GM18507 (cell line): ENCODE data around the gene ZNF76.
A peak's percentile ranks its signal among the peaks of the same experiment; 100 is the strongest.

Source experiments
- DNase-seq: peaks from one replicate; pipeline ENCODE4 v3.0.0; 2011; ENCODE audit warnings: low read depth; ENCODE audit not compliant: insufficient read length; ENCODE audit errors: extremely low spot score
- FAIRE-seq: peaks from 2 replicates; lab custom pipeline; 2011; peaks lifted over from hg19 to GRCh38; lab: Jason Lieb, UNC

The ZNF76 gene

DNA sequence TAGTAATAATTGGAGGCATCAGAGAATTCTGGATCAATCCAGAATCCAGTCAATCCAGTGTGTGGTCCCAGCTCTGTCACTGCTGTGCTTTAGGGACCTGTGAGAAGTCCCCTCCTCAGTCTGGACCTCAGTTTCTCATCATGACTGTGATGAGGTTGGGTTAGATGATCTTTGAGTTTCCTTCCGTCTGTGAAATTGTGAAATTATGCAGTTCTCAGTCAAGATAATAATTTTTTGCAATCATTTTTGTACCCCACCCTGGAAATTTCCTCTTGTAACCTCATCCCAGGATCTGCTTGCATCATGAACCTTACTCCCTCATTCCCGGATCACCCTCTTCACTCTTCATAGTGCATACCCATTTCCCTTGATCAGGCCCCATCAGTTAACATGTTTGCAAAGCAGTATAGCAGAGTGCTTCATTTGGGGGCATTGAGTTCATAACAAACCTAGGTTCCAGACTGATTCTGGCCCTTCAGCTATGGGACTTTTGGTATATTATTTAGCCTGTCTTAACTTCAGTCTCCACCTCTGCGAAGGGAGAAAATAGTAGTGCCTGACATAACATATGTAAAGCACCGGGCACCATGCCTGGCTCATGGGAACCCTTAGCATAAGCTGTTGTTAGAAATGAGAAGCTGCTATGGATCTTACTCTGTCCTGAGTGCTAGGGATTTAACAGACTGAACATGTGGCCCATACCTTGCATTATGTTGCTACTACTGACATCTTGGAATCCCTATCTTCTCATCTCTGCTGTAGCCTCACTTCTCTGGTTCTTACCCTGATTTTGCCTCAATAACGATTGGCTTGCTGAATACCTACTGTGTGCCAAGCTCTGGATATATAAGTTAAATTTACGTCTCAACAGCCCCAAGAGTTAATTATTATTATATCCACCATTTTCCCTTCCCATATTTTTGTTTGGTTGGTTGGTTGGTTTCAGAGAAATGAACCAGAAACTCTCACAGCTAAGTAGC, 1.3 kb downstream of the ZNF76 start:
- FAIRE-seq (no peak), DNase-seq (no peak)

GRCh38 chr6:35262596-35262995, 3.1 kb downstream of the ZNF76 start:
- FAIRE-seq (no peak), DNase-seq (no peak)

DNA sequence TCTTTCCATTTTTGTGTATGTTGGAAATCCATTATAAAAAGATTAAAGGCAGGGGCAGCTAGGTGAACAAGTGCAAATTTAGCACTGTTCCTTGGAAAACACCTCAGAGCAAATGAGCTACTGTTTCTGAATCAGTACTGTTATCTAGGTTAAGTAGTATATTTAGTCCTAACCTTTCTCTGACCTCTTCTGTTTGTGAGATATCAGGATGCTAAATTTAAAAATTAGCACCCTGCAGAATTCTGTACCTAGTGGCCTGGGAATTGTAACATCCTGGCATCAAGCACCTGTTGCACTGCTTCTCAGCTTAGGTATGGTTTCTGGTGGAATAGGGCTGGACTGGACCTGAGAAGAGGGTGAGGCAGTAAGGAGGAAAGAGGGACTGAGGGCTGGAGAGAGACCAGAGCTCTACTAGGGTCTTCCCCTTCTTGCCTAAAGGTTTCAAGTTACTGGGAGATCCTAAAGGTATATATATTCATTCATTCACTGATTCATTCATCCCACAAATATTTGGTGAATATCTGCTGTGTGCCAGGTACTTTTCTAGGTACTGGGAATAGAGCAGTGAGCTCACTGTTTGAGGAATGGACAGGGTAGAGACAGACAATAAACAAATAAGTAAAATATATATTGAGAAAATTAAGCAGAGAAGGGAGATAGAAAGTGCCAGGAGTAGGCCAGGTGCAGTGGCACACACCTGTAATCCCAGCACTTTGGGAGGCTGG, 5.2 kb downstream of the ZNF76 start:
- no peak for FAIRE-seq
- DNase-seq, result no peak

GRCh38 chr6:35265523-35265922, 6.0 kb downstream of the ZNF76 start:
- no peak for FAIRE-seq
- DNase-seq, result no peak

GRCh38 chr6:35267446-35267845, 7.9 kb downstream of the ZNF76 start:
- FAIRE-seq, result no peak

DNA sequence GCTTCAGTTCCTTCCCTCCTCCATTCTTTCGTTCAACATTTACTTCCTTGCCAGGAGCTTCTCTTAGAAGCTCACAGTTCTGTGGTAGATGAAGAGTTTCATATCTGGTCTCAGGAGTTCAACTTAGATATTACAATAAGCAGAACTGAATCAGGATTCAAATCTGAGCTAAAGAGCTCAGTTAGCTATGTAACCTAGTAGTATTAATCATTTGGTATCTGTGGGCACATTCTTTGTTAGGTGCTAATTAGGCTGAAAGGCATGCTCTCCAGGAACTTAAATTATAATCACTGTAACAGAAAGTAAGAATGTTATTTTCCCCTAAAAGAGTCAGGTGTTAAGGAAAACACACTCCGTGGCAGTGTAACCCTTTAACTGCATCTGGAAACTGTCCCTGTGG, 8.4 kb downstream of the ZNF76 start:
- FAIRE-seq, result no peak
- DNase-seq, result no peak

More at GRCh38 chr6:35267446-35267845, 7.9 kb downstream of the ZNF76 start:
- DNase-seq, result no peak

DNA sequence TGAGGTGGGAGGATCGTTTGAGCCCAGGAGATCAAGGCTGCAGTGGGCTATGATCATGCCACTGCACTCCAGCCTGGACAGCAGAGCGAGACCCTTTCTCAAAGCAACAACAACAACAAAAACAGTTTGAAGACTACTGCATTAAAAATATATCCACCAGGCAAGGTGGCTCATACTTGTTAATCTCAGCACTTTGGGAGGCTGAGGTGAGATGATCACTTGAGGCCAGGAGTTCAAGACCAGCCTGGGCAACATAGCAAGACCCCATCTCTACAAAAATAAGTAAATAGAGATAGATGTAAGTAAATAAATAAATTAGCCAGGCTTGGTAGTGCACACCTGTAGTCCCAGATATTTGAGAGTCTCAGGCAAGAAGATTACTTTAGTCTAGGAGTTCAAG, 12.5 kb downstream of the ZNF76 start:
- no peak for DNase-seq

DNA sequence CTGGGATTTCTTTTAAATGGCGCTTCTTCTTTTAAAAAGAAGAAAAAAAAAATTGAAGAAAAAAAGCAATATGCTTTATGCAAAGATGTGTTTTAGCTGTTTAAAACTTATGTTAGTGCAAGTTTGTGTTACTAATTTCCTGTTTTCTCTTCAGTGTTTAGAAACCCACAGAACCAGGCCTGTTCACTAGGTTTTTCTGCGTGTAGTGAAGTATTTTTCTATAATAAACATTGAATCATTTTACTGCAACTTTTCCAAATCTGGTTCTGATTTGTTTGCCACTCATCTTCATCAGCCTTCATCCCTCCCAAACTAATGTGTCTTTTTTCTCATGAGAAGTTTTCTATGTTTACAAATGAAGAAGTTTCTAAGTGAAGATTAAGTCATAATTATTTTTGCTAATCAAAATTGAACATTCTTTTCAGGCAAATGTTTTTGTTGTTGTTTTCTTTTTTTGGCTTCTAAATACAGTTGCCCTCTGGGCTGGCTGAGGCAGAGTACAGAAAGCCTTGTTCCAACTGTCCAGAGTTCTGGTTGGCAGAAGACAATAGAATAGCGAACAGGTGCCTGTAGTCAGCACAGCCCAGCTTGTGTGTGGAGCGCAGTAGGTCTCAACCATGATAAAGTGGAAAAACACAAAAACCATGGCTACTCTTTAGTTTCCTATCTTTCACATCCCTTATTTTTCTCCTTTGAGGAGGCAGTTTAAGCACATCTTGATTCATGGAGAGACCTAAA, 14.5 kb downstream of the ZNF76 start:
- DNase-seq (no peak), FAIRE-seq (no peak)

More for the DNA sequence above, 12.5 kb downstream of the ZNF76 start:
- no peak for FAIRE-seq

- no peak for DNase-seq
- no peak for FAIRE-seq
These were observed 16.3 kb downstream of the ZNF76 start for GRCh38 chr6:35275744-35276260.

DNA sequence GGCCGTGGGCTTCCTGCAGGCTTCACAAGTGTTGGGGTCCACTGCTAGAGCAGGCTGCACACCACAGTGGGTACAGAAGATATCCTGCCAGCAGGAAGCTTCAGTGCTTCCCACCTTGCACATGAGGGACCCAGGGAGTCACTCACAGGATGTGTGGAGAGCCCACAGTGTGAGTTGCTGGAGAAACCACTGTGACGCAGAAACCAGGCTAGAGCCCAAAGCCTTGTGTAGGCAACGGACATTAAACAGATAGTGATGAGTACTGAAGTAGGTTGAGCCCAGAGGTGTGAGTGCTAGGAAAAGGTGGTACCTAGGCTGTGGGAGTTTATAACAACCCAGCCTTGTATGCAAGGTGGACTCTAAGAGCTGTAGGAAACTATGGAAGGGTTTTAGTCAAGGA, 19.2 kb downstream of the ZNF76 start:
- DNase-seq (no peak), FAIRE-seq (no peak)

DNA sequence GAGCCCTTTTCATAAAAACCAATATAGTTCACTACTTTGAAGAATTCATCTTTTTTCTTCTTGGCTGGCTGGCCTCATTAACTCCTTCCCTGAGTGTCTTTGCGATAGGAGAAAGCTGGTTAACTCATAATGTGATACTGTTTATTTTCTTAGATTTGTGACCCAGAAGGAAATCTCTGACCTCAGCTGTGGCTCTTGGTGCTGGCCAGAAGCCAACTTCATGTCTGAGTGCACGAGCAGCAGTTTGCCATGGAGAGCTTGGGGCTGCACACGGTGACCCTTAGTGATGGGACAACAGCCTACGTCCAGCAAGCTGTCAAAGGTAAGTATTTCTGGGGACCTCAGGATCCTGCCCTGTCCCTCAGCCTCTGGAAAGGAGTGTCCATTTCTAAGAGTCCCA, 21.4 kb downstream of the ZNF76 start:
- no peak for FAIRE-seq
- DNase-seq, result no peak

- no peak for DNase-seq
- FAIRE-seq, result no peak
These were observed 22.9 kb downstream of the ZNF76 start for GRCh38 chr6:35282472-35282871.

GRCh38 chr6:35283361-35283760, 23.8 kb downstream of the ZNF76 start:
- DNase-seq, result no peak
- FAIRE-seq, result no peak

DNA sequence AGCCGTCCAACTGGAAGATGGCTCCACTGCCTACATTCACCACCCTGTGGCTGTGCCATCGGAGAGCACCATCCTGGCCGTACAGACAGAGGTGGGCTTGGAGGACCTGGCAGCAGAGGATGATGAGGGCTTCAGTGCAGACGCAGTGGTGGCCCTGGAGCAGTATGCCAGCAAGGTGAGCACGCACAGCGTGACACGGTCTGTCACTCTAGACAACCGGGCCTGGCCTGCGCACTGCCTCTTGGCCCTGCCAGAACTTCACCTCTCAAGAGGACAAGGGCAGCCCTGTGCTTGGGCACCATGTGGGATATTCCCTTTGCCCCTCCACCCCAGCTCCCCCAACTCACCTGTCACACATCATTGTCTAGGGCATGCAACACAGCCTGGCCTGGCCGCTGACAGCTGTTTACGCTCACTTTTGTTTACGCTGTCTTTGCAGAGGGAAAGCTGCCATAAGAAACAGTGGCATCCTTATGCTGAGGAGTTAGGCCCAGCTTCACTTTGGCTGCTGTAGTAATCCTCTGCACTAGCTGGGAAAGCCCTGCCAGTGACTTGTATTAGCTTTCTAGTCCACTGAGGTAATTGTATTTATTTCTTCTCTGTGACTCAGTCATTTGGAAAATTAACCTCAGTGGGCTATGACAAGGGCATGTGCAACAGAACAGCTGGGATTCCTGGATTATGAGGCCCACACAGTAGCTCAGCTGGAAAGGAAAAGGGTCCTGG, 28.3 kb downstream of the ZNF76 start:
- FAIRE-seq (no peak), DNase-seq (no peak)

GRCh38 chr6:35288834-35289233, 29.3 kb downstream of the ZNF76 start:
- no peak for FAIRE-seq
- DNase-seq, result no peak

DNA sequence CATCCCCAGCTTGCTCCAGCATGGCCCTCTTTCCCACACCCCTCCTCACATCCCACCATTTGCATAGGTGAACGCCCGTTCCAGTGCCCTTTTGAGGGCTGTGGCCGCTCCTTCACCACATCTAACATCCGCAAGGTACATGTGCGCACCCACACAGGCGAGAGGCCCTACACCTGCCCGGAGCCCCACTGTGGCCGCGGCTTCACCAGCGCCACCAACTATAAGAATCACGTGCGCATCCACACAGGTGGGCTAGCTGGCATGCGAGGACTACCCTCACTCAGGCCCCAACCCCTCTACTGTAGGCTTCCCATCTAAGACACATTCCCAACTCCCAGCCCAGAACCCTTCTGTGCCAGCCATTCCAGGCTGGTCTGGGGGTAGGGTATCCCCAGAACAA, 32.0 kb downstream of the ZNF76 start:
- DNase-seq (no peak), FAIRE-seq (no peak)

DNA sequence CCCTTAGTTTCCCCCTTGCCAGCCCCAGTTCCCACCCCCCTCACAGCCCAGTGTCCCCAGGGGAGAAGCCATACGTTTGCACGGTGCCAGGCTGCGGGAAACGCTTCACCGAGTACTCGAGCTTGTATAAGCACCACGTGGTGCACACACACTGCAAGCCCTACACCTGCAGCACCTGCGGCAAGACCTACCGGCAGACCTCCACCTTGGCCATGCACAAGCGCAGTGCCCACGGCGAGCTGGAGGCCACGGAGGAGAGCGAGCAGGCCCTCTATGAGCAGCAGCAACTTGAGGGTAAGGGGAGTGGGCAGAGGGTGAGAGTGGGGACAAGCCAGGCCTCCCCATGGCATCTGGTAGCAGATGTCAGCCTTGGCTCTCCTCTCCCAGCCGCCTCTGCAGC, 33.0 kb downstream of the ZNF76 start:
- no peak for DNase-seq
- FAIRE-seq, result no peak

DNA sequence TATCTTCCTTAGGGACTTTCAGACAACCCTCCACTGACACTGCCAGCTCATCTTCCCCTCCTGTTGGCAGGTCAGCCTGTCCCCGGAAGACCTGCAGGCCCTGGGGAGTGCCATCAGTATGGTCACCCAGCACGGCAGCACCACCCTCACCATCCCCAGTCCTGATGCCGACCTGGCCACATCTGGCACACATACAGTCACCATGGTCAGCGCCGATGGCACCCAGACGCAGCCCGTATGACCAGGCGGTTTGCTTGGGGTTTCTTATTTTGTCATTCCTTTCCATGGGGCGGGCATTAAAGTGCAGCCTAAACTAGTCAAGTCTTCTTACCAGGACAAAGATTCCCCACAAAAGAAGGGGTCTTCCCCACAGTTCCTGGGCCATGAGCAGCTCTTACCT, 34.1 kb downstream of the ZNF76 start:
- FAIRE-seq, result no peak
- DNase-seq, result no peak

DNA sequence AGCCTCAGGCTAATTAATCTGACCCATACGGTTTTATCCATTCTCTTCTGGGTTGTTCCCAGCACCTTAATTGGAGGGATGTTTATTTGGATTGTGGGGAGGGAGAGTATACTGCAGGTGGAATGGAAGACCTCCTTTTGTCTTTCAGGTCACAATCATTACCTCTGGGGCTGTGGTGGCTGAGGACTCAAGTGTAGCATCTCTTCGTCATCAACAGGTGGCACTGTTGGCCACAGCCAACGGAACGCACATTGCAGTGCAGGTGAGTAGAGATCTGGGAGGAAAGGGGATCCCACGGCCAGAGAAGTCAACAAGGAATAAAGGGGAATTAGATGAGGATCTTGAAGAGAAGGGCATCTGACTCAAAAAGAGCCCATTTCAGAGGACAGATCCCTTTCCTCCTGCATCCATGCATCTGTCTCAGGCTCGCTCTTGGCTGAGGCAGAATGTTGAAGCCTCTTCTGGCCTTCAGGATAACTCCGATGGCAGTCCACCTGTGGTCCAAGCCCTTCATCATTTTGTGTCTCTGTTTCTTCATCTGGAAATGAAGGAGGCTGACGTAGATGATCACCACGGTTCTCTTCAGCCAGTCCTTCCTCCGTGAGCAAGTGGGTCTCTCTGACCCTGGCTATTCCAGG, 34.9 kb downstream of the ZNF76 start:
- DNase-seq, result no peak
- peak; percentile 80 for FAIRE-seq
